ENCODE results near the gene PAX9. TPM values are rescaled to one million over a fixed set of nuclear protein-coding genes. Genes with fewer than 3 reads are reported as not detected.

PAX9 gene
- total and polyA plus RNA-seq, 9 of the 15 experiments (the other 6 are each of a cell fraction or from before 2014, with no cell fraction given) = 0.87 to 2.4 (median 1.3) TPM

GRCh38 chr14:36667679-36668078 is 6.0 kb downstream of the PAX9 start:
- Histone ChIP-seq H3K4me3 (no peak overlapping the region), H3K4me2 (ENCODE audit: insufficient read depth, low read length) (no peak overlapping the region), H3K79me2 (ENCODE audit: control insufficient read depth, insufficient read depth, low read length) (peaks cover 2% of the 10 kb centered on the region; the same call in 2 of the 3 replicates), H3K27ac (ENCODE audit: extremely low read depth, low read depth, low read length) (no peak overlapping the region), H3K9me3 (replicated peaks; ENCODE audit: control insufficient read depth, insufficient read depth, low read depth, low read length) (no peaks in the 10 kb centered on the region; the same call in 1 of the 2 replicates), H3K4me1 (replicated peaks in 1 of 2; ENCODE audit: control insufficient read depth in 2 of 2, insufficient read depth in 2 of 2, low read length in 2 of 2) (peaks cover 0 to 11% of the 10 kb centered on the region in 2 experiments; a peak in 2 of 5 replicates), H3K9me1 (ENCODE audit: control insufficient read depth, insufficient read depth, low read length) (no peaks in the 10 kb centered on the region), H4K20me1 (replicated peaks; ENCODE audit: control insufficient read depth, insufficient read depth, low read length) (no peaks in the 10 kb centered on the region), H3K36me3 (ENCODE audit: control insufficient read depth, insufficient read depth, low read length) (peaks cover 13% of the 10 kb centered on the region), H3K9ac (ENCODE audit: insufficient read depth in 1 of 2, low read depth in 2 of 2, low read length in 2 of 2) (no peak overlapping the region), H2AFZ (ENCODE audit: low read depth, low read length) (no peak overlapping the region), H3K27me3 (ENCODE audit: control insufficient read depth in 2 of 2, insufficient read depth in 2 of 2, low read length in 2 of 2) (no peaks in the 10 kb centered on the region)
- ChIA-PET POLR2A (interaction anchor here (0.6 kb wide), 1 partner anchor 18 kb away, joined by 4 read pairs; no protein-coding TSS in a partner anchor), CTCF (ENCODE audit: low intra/inter-chr PET ratio) (no interaction called here)
- DNase-seq (ENCODE audit: extremely low read depth in 1 of 4, low spot score in 3 of 4) = no peak
- WGBS (ENCODE audit: insufficient coverage, low coverage, missing lambda C conversion rate) = 79% methylated on average over 4 of the region's 4 CpGs
- FAIRE-seq = no peak
- no peak for TF ChIP-seq NBN (IDR thresholded peaks at IDR 0.05; ENCODE audit: low read depth)
- no peak for TF ChIP-seq MYBL2 (IDR thresholded peaks at IDR 0.05; ENCODE audit: low read depth)
- no peak for TF ChIP-seq MYBL2 (CRISPR knock-in tag; IDR thresholded peaks at IDR 0.05; ENCODE audit: borderline replicate concordance)
- TF ChIP-seq DMBX1 (CRISPR knock-in tag; IDR thresholded peaks at IDR 0.05; ENCODE audit: borderline replicate concordance) = no peak
- in situ Hi-C loops (cut with MboI) = no loop called here
- BruUV-seq (replicated peaks) = no TSS peak
- no peak for ATAC-seq
- intact Hi-C loops (cut with micrococcal nuclease) = loop anchor here (10.0 kb wide), 1 partner anchor 97 kb away; no protein-coding TSS in a partner anchor

GRCh38 chr14:36671149-36671548 is 9.5 kb downstream of the PAX9 start:
- Histone ChIP-seq H3K79me2 (ENCODE audit: control insufficient read depth, insufficient read depth, low read length) (no peaks in the 10 kb centered on the region), H3K36me3 (ENCODE audit: control insufficient read depth, insufficient read depth, low read length) (0 out of 3 replicates have a peak, but pooled peaks cover 2% of the 10 kb centered on the region), H3K4me2 (ENCODE audit: insufficient read depth, low read length) (no peak overlapping the region), H2AFZ (ENCODE audit: low read depth, low read length) (no peak overlapping the region), H3K27ac (ENCODE audit: extremely low read depth, low read depth, low read length) (no peak overlapping the region), H4K20me1 (replicated peaks; ENCODE audit: control insufficient read depth, insufficient read depth, low read length) (no peaks in the 10 kb centered on the region), H3K4me1 (replicated peaks in 1 of 2; ENCODE audit: control insufficient read depth in 2 of 2, insufficient read depth in 2 of 2, low read length in 2 of 2) (no peaks in the 10 kb centered on the region), H3K4me3 (no peak overlapping the region), H3K9me3 (replicated peaks; ENCODE audit: control insufficient read depth, insufficient read depth, low read depth, low read length) (no peaks in the 10 kb centered on the region; the same call in 1 of the 2 replicates), H3K27me3 (ENCODE audit: control insufficient read depth in 2 of 2, insufficient read depth in 2 of 2, low read length in 2 of 2) (no peaks in the 10 kb centered on the region), H3K9me1 (ENCODE audit: control insufficient read depth, insufficient read depth, low read length) (no peaks in the 10 kb centered on the region), H3K9ac (ENCODE audit: insufficient read depth in 1 of 2, low read depth in 2 of 2, low read length in 2 of 2) (no peak overlapping the region)
- no TSS peak for BruUV-seq (replicated peaks)
- no peak for FAIRE-seq
- DNase-seq (ENCODE audit: extremely low read depth in 1 of 4, low spot score in 3 of 4) = no peak
- TF ChIP-seq SOX6 (IDR thresholded peaks at IDR 0.05) (no peak), MCM2 (IDR thresholded peaks at IDR 0.05; ENCODE audit: low read depth) (no peak), ZNF316 (IDR thresholded peaks at IDR 0.05) (0 out of 2 replicates have a peak, but pooled peaks have one; percentile 1), CGGBP1 (CRISPR knock-in tag; IDR thresholded peaks at IDR 0.05) (no peak)
- in situ Hi-C loops (cut with MboI) = no loop called here
- WGBS (ENCODE audit: insufficient coverage, low coverage, missing lambda C conversion rate) = 74% methylated on average over 3 of the region's 3 CpGs
- intact Hi-C loops (cut with micrococcal nuclease) = no loop called here
- ChIA-PET CTCF (ENCODE audit: low intra/inter-chr PET ratio) (no interaction called here), POLR2A (interaction anchor here (1.2 kb wide), 1 partner anchor 9 kb away, joined by 3 read pairs; the partner anchor contains the start of gene PAX9)
- no peak for ATAC-seq

Data from K562 (cell line).